Measurements from ENCODE around the gene RHBDL2. TPM values are rescaled to one million over a fixed set of nuclear protein-coding genes. Genes with fewer than 3 reads are reported as not detected.

Gene RHBDL2
- total RNA-seq, 2 donors from 2014 or later = 0.99 TPM; not detected in 1

GRCh38 chr1:38958967-38959366, 17.3 kb upstream of the RHBDL2 start:
- ATAC-seq = no peak
- no peak for TF ChIP-seq CTCF (IDR thresholded peaks at IDR 0.05)
- no peak for TF ChIP-seq POLR2A (IDR thresholded peaks at IDR 0.05)
- Histone ChIP-seq H3K9me3 (no peaks in the 10 kb centered on the region), H3K36me3 (replicated peaks in 1 of 2; ENCODE audit: insufficient read depth in 1 of 2, low read depth in 2 of 2) (no peaks in the 10 kb centered on the region), H3K27ac (no peak overlapping the region), H3K4me3 (no peak overlapping the region), H3K4me1 (no peaks in the 10 kb centered on the region), H3K27me3 (no peaks in the 10 kb centered on the region)
- intact Hi-C loops (cut with DNase I) = no loop called here
- WGBS, 2 donors = 89 to 97% methylated on average over 2 of the region's 2 CpGs
- no peak for DNase-seq

GRCh38 chr1:38953433-38953860, 11.8 kb upstream of the RHBDL2 start:
- Histone ChIP-seq H3K36me3 (replicated peaks in 1 of 2; ENCODE audit: insufficient read depth in 1 of 2, low read depth in 2 of 2) (no peaks in the 10 kb centered on the region), H3K27ac (no peak overlapping the region), H3K9me3 (no peaks in the 10 kb centered on the region), H3K4me3 (no peak overlapping the region), H3K27me3 (no peaks in the 10 kb centered on the region), H3K4me1 (no peaks in the 10 kb centered on the region)
- no peak for DNase-seq
- no peak for ATAC-seq
- TF ChIP-seq CTCF (IDR thresholded peaks at IDR 0.05) (no peak), POLR2A (IDR thresholded peaks at IDR 0.05) (no peak)
- 30 to 37% methylated on average over 3 to 4 of the region's 4 CpGs for WGBS, 2 donors
- intact Hi-C loops (cut with DNase I) = no loop called here

GRCh38 chr1:38950553-38950952, 8.9 kb upstream of the RHBDL2 start:
- TF ChIP-seq CTCF (IDR thresholded peaks at IDR 0.05) (no peak), POLR2A (IDR thresholded peaks at IDR 0.05) (no peak)
- no peak overlapping the region for H3K27ac ChIP-seq
- H3K36me3 ChIP-seq (replicated peaks in 1 of 2; ENCODE audit: insufficient read depth in 1 of 2, low read depth in 2 of 2) = no peaks in the 10 kb centered on the region
- DNase-seq (no peak), ATAC-seq (no peak)
- 52 to 57% methylated on average over 2 of the region's 2 CpGs for WGBS, 2 donors
- no peak overlapping the region for H3K4me3 ChIP-seq
- no peaks in the 10 kb centered on the region for H3K9me3 ChIP-seq
- H3K27me3 ChIP-seq = no peaks in the 10 kb centered on the region
- intact Hi-C loops (cut with DNase I) = no loop called here
- no peaks in the 10 kb centered on the region for H3K4me1 ChIP-seq

GRCh38 chr1:38944547-38944946, 2.9 kb upstream of the RHBDL2 start:
- Histone ChIP-seq H3K4me3 (no peak overlapping the region), H3K27ac (no peak overlapping the region), H3K9me3 (no peaks in the 10 kb centered on the region), H3K27me3 (no peaks in the 10 kb centered on the region), H3K4me1 (peaks cover 4% of the 10 kb centered on the region), H3K36me3 (replicated peaks in 1 of 2; ENCODE audit: insufficient read depth in 1 of 2, low read depth in 2 of 2) (no peaks in the 10 kb centered on the region)
- intact Hi-C loops (cut with DNase I) = no loop called here
- no peak for ATAC-seq
- TF ChIP-seq POLR2A (IDR thresholded peaks at IDR 0.05) (no peak), CTCF (IDR thresholded peaks at IDR 0.05) (no peak)
- DNase-seq = no peak
- WGBS, 2 donors = 92 to 93% methylated on average over 4 of the region's 4 CpGs

GRCh38 chr1:38942664-38943428, 1.2 kb upstream of the RHBDL2 start:
- Histone ChIP-seq H3K27me3 (no peaks in the 10 kb centered on the region), H3K27ac (no peak overlapping the region), H3K9me3 (no peaks in the 10 kb centered on the region), H3K36me3 (replicated peaks in 1 of 2; ENCODE audit: insufficient read depth in 1 of 2, low read depth in 2 of 2) (no peaks in the 10 kb centered on the region), H3K4me3 (no peak overlapping the region), H3K4me1 (peaks cover 4% of the 10 kb centered on the region)
- TF ChIP-seq POLR2A (IDR thresholded peaks at IDR 0.05) (no peak), CTCF (IDR thresholded peaks at IDR 0.05) (no peak)
- DNase-seq = no peak
- no peak for ATAC-seq
- intact Hi-C loops (cut with DNase I) = no loop called here
- 90% methylated on average over 10 of the region's 10 CpGs for WGBS, 2 donors
